ENCODE measurements around the gene TXNRD2. TPM values are rescaled to one million over a fixed set of nuclear protein-coding genes. Genes with fewer than 3 reads are reported as not detected.

The TXNRD2 gene
- total RNA-seq, 1 experiment from 2014 or later, result 22.9 TPM

DNA sequence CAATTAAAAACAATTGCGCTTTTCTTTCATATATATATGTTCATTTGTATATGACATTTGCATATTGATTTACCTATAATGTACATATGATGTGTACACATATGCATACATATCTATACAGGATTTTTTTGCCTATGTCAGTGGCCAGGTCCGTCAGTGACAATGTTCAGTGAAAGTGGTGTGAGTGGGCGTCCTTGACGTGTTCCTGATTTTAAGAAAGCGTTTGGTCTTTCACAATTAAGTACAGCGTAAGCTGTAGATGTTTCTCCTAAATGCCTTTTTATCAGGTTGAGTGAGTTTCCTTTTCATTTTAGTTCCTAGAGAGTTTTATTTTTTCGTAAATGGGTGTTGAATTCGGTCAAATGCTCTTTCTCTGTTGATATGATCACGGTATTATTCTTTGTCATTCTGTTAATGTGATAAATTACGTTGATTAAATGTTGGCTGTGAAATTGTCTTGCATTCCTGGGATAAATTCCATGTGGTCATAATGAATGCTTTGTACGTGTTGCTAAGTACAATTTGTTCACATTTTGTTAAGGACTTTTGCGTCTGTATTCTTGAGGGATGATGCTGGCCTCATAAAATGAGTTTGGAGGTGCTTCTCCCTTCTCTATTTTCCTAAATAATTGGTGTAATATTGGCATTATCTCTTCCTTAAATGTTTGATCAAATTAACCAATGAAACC lies 76.3 kb downstream of the TXNRD2 start:
- no peak overlapping the region for H3K18ac ChIP-seq (ENCODE audit: insufficient read length, low read depth, low read length)
- no peaks in the 10 kb centered on the region for H3K4me1 ChIP-seq (ENCODE audit: insufficient read depth, low read length)
- no peak for DNase-seq
- H3K27ac Mint-ChIP-seq, result no peak overlapping the region
- no peak overlapping the region for H3K4ac ChIP-seq (ENCODE audit: low read depth, low read length)
- H3K79me2 ChIP-seq (ENCODE audit: insufficient read depth, low read length), result no peaks in the 10 kb centered on the region
- no peak overlapping the region for H3T11ph ChIP-seq (ENCODE audit: low read length)
- TF ChIP-seq, protein P1, sequence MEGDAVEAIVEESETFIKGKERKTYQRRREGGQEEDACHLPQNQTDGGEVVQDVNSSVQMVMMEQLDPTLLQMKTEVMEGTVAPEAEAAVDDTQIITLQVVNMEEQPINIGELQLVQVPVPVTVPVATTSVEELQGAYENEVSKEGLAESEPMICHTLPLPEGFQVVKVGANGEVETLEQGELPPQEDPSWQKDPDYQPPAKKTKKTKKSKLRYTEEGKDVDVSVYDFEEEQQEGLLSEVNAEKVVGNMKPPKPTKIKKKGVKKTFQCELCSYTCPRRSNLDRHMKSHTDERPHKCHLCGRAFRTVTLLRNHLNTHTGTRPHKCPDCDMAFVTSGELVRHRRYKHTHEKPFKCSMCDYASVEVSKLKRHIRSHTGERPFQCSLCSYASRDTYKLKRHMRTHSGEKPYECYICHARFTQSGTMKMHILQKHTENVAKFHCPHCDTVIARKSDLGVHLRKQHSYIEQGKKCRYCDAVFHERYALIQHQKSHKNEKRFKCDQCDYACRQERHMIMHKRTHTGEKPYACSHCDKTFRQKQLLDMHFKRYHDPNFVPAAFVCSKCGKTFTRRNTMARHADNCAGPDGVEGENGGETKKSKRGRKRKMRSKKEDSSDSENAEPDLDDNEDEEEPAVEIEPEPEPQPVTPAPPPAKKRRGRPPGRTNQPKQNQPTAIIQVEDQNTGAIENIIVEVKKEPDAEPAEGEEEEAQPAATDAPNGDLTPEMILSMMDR (conservative IDR thresholded peaks at IDR 0.05), result no peak
- H3K23me2 ChIP-seq (ENCODE audit: insufficient read length, low read depth, low read length, poor library complexity, severe bottlenecking), result no peaks in the 10 kb centered on the region
- H3K9ac ChIP-seq (ENCODE audit: extremely low read depth, insufficient read length, low read length), result no peak overlapping the region
- no peak overlapping the region for H2BK120ac ChIP-seq (ENCODE audit: low read depth, low read length, poor library complexity, severe bottlenecking)
- H2BK12ac ChIP-seq (ENCODE audit: insufficient read length, low read depth, low read length), result no peak overlapping the region
- H3K4me1 Mint-ChIP-seq, result peaks cover 19 to 25% of the 10 kb centered on the region in 2 experiments
- no CpG with 5 or more reads among the region's 12 CpGs for WGBS (ENCODE audit: extremely low coverage, insufficient read length, low lambda C conversion rate)
- H3K56ac ChIP-seq (ENCODE audit: insufficient read length, low read depth, low read length), result no peak overlapping the region
- H2BK20ac ChIP-seq (ENCODE audit: low read depth, low read length, poor library complexity, severe bottlenecking), result no peak overlapping the region
- H3K4me3 Mint-ChIP-seq, result no peak overlapping the region
- H2BK15ac ChIP-seq (ENCODE audit: low read depth, low read length), result no peak overlapping the region
- no peak overlapping the region for H3K27ac ChIP-seq (ENCODE audit: insufficient read length, low read depth, low read length)
- no peaks in the 10 kb centered on the region for H3K9me3 ChIP-seq (ENCODE audit: control insufficient read depth, low read depth, low read length)
- no peak overlapping the region for H3K14ac ChIP-seq (ENCODE audit: insufficient read depth, low read length)
- no peak overlapping the region for H4K5ac ChIP-seq (ENCODE audit: insufficient read length, low read depth, low read length)
- H3K27me3 ChIP-seq (ENCODE audit: insufficient read depth, low read length), result no peaks in the 10 kb centered on the region
- no peak overlapping the region for H2AK5ac ChIP-seq (ENCODE audit: insufficient read length, low read length)
- no peaks in the 10 kb centered on the region for H3K36me3 Mint-ChIP-seq (ENCODE audit: insufficient read depth in 1 of 3, low read depth in 3 of 3)
- H3K79me1 ChIP-seq (ENCODE audit: insufficient read depth, low read depth, low read length, poor library complexity, severe bottlenecking), result no peaks in the 10 kb centered on the region
- H4K20me1 ChIP-seq (ENCODE audit: control insufficient read depth, insufficient read depth, insufficient read length), result no peaks in the 10 kb centered on the region
- no peak overlapping the region for H3K4me2 ChIP-seq (ENCODE audit: insufficient read depth, insufficient read length, low read length)
- no peak overlapping the region for H4K8ac ChIP-seq (replicated peaks; ENCODE audit: insufficient read length, low read depth, low read length)
- no peak overlapping the region for H2BK5ac ChIP-seq (ENCODE audit: insufficient read length, low read length)
- no peaks in the 10 kb centered on the region; the same call in 1 of the 2 replicates for H3K27me3 Mint-ChIP-seq (ENCODE audit: low read depth)
- H4K91ac ChIP-seq (ENCODE audit: insufficient read length, low read depth, low read length), result no peak overlapping the region
- no peak overlapping the region for H2AFZ ChIP-seq (ENCODE audit: low read length)
- no peak overlapping the region for H3K23ac ChIP-seq (ENCODE audit: insufficient read length, low read depth, low read length)
- no peaks in the 10 kb centered on the region for H3K9me3 Mint-ChIP-seq
